Measurements from ENCODE around the gene CDK6. TPM values are rescaled to one million over a fixed set of nuclear protein-coding genes. Genes with fewer than 3 reads are reported as not detected.

CDK6 gene
- total RNA-seq, 1 experiment from 2014 or later, result 25.2 TPM

GRCh38 chr7:92670204-92670851, 166.0 kb downstream of the CDK6 start:
- DNase-seq (ENCODE audit: low spot score), result no peak
- in situ Hi-C loops (cut with HindIII; ENCODE audit: low sequenced_read_pairs), result no loop called here

- no peak for DNase-seq (ENCODE audit: low spot score)
- in situ Hi-C loops (cut with HindIII; ENCODE audit: low sequenced_read_pairs), result no loop called here
These were observed 166.7 kb downstream of the CDK6 start for GRCh38 chr7:92669616-92670165.

- in situ Hi-C loops (cut with HindIII; ENCODE audit: low sequenced_read_pairs), result no loop called here
- no peak for DNase-seq (ENCODE audit: low spot score)
These were observed 167.8 kb downstream of the CDK6 start for GRCh38 chr7:92668564-92668963.

GRCh38 chr7:92667816-92668535, 168.4 kb downstream of the CDK6 start:
- in situ Hi-C loops (cut with HindIII; ENCODE audit: low sequenced_read_pairs), result no loop called here
- no peak for DNase-seq (ENCODE audit: low spot score)

GRCh38 chr7:92665926-92666325, 170.4 kb downstream of the CDK6 start:
- in situ Hi-C loops (cut with HindIII; ENCODE audit: low sequenced_read_pairs), result no loop called here
- no peak for DNase-seq (ENCODE audit: low spot score)

- no peak for DNase-seq (ENCODE audit: low spot score)
- in situ Hi-C loops (cut with HindIII; ENCODE audit: low sequenced_read_pairs), result no loop called here
These were observed 174.7 kb downstream of the CDK6 start for GRCh38 chr7:92661651-92662050.

GRCh38 chr7:92658671-92659070, 177.7 kb downstream of the CDK6 start:
- in situ Hi-C loops (cut with HindIII; ENCODE audit: low sequenced_read_pairs), result no loop called here
- no peak for DNase-seq (ENCODE audit: low spot score)

GRCh38 chr7:92657391-92657790, 179.0 kb downstream of the CDK6 start:
- no peak for DNase-seq (ENCODE audit: low spot score)
- in situ Hi-C loops (cut with HindIII; ENCODE audit: low sequenced_read_pairs), result no loop called here

GRCh38 chr7:92656121-92656520, 180.3 kb downstream of the CDK6 start:
- in situ Hi-C loops (cut with HindIII; ENCODE audit: low sequenced_read_pairs), result no loop called here

GRCh38 chr7:92655346-92655884, 181.0 kb downstream of the CDK6 start:
- in situ Hi-C loops (cut with HindIII; ENCODE audit: low sequenced_read_pairs), result no loop called here
- DNase-seq (ENCODE audit: low spot score), result no peak

More at GRCh38 chr7:92656121-92656520, 180.3 kb downstream of the CDK6 start:
- DNase-seq (ENCODE audit: low spot score), result no peak

- no peak for DNase-seq (ENCODE audit: low spot score)
- in situ Hi-C loops (cut with HindIII; ENCODE audit: low sequenced_read_pairs), result no loop called here
These were observed 183.2 kb downstream of the CDK6 start for GRCh38 chr7:92653136-92653535.

- no peak for DNase-seq (ENCODE audit: low spot score)
- in situ Hi-C loops (cut with HindIII; ENCODE audit: low sequenced_read_pairs), result no loop called here
These were observed 183.8 kb downstream of the CDK6 start for GRCh38 chr7:92652536-92652935.

GRCh38 chr7:92650391-92650790, 186.0 kb downstream of the CDK6 start:
- in situ Hi-C loops (cut with HindIII; ENCODE audit: low sequenced_read_pairs), result no loop called here
- no peak for DNase-seq (ENCODE audit: low spot score)

- in situ Hi-C loops (cut with HindIII; ENCODE audit: low sequenced_read_pairs), result no loop called here
These were observed 188.3 kb downstream of the CDK6 start for GRCh38 chr7:92648067-92648466.

GRCh38 chr7:92647652-92648051, 188.7 kb downstream of the CDK6 start:
- in situ Hi-C loops (cut with HindIII; ENCODE audit: low sequenced_read_pairs), result no loop called here

More at GRCh38 chr7:92648067-92648466, 188.3 kb downstream of the CDK6 start:
- no peak for DNase-seq (ENCODE audit: low spot score)

GRCh38 chr7:92647011-92647625, 189.3 kb downstream of the CDK6 start:
- in situ Hi-C loops (cut with HindIII; ENCODE audit: low sequenced_read_pairs), result no loop called here
- DNase-seq (ENCODE audit: low spot score), result no peak

More at GRCh38 chr7:92647652-92648051, 188.7 kb downstream of the CDK6 start:
- no peak for DNase-seq (ENCODE audit: low spot score)

GRCh38 chr7:92645114-92646061, 191.0 kb downstream of the CDK6 start:
- in situ Hi-C loops (cut with HindIII; ENCODE audit: low sequenced_read_pairs), result no loop called here
- DNase-seq (ENCODE audit: low spot score), result peak; percentile 51

GRCh38 chr7:92644406-92645113, 191.8 kb downstream of the CDK6 start:
- in situ Hi-C loops (cut with HindIII; ENCODE audit: low sequenced_read_pairs), result no loop called here
- peak; percentile 94 for DNase-seq (ENCODE audit: low spot score)

All from G401 (cell line).